ENCODE data around the gene FSHR. TPM values are rescaled to one million over a fixed set of nuclear protein-coding genes. Genes with fewer than 3 reads are reported as not detected.

FSHR gene
- total and polyA plus RNA-seq, 2 experiments from 2014 or later, result not detected

DNA sequence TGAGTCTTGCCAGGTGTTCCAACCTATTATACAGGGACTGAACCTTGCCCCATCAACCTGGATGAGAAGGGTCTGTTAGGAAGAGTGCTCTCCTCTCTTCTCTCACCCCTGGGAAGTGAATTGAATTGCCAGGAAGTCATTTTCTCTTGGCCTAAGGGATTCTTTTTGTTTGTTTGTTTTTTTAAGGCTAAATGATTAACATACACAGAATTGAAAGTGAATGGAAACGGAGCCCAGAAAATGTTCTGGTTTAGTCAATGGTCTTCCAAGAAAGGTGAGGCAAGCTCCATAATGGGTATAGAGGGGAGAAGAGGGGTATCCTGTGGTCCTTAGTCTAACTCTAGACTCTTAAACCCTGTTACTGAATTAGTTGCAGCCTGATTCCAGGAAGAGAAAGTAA, 189.1 kb downstream of the FSHR start:
- H3K36me3 Mint-ChIP-seq (ENCODE audit: low read depth), result no peaks in the 10 kb centered on the region
- Histone ChIP-seq H3K27me3 (ENCODE audit: insufficient read depth) (no peaks in the 10 kb centered on the region), H4K20me1 (replicated peaks; ENCODE audit: insufficient read depth) (no peaks in the 10 kb centered on the region), H3K9me2 (ENCODE audit: insufficient read depth) (peaks cover 13% of the 10 kb centered on the region), H3K27ac (ENCODE audit: low read depth) (no peak overlapping the region), H3K36me3 (ENCODE audit: insufficient read depth) (no peaks in the 10 kb centered on the region), H3F3A (replicated peaks; ENCODE audit: low read depth) (no peaks in the 10 kb centered on the region), H2AFZ (no peak overlapping the region), H3K4me2 (no peak overlapping the region; the same call in 1 of the 2 replicates), H3K79me2 (replicated peaks; ENCODE audit: insufficient read depth) (no peaks in the 10 kb centered on the region), H3K4me1 (ENCODE audit: insufficient read depth) (peaks cover 6% of the 10 kb centered on the region), H3K4me3 (no peak overlapping the region)
- H3K27ac Mint-ChIP-seq, result no peak overlapping the region
- H3K27me3 Mint-ChIP-seq (ENCODE audit: insufficient read depth, low read depth, poor library complexity), result no peaks in the 10 kb centered on the region
- DNase-seq (ENCODE audit: low spot score), result no peak
- TF ChIP-seq EZH2 (IDR thresholded peaks at IDR 0.05; ENCODE audit: low read depth, unreplicated experiment), result no peak
- no peak for TF ChIP-seq POLR2AphosphoS5 (IDR thresholded peaks at IDR 0.05; ENCODE audit: low read depth)
- no peak for TF ChIP-seq NANOG (IDR thresholded peaks at IDR 0.05; ENCODE audit: borderline replicate concordance)
- no peak for TF ChIP-seq EZH2phosphoT487 (IDR thresholded peaks at IDR 0.05; ENCODE audit: unreplicated experiment)
- no peak for TF ChIP-seq ZNF114 (CRISPR knock-in tag; IDR thresholded peaks at IDR 0.05)
- TF ChIP-seq REST (IDR thresholded peaks at IDR 0.05; ENCODE audit: unreplicated experiment), result no peak
- TF ChIP-seq ZNF462 (CRISPR knock-in tag; IDR thresholded peaks at IDR 0.05), result no peak
- no peak for TF ChIP-seq CTCF (conservative IDR thresholded peaks at IDR 0.05; ENCODE audit: low read depth in 2 of 2)
- TF ChIP-seq CREB1 (CRISPR knock-in tag; IDR thresholded peaks at IDR 0.05; ENCODE audit: low read depth), result no peak
- TF ChIP-seq JUNB (IDR thresholded peaks at IDR 0.05; ENCODE audit: unreplicated experiment), result no peak
- TF ChIP-seq, protein P1, sequence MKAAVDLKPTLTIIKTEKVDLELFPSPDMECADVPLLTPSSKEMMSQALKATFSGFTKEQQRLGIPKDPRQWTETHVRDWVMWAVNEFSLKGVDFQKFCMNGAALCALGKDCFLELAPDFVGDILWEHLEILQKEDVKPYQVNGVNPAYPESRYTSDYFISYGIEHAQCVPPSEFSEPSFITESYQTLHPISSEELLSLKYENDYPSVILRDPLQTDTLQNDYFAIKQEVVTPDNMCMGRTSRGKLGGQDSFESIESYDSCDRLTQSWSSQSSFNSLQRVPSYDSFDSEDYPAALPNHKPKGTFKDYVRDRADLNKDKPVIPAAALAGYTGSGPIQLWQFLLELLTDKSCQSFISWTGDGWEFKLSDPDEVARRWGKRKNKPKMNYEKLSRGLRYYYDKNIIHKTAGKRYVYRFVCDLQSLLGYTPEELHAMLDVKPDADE (IDR thresholded peaks at IDR 0.05), result no peak
- TF ChIP-seq STAT1 (IDR thresholded peaks at IDR 0.05; ENCODE audit: unreplicated experiment), result no peak
- no peak overlapping the region for H3K4me3 Mint-ChIP-seq
- no peaks in the 10 kb centered on the region for H3K9me3 Mint-ChIP-seq
- no peak for ATAC-seq
- no peaks in the 10 kb centered on the region for H3K4me1 Mint-ChIP-seq
